Kidney (tissue), 14 donors: ENCODE measurements around the gene NRXN2. TPM values are rescaled to one million over a fixed set of nuclear protein-coding genes. Genes with fewer than 3 reads are reported as not detected.

Experiments
- DNase-seq, 5 donors: peaks; one replicate each; pipeline ENCODE4 v3.0.0-alpha.2; 2013 to 2020
- FAIRE-seq: peaks from 2 replicates; lab custom pipeline; 2012; peaks lifted over from hg19 to GRCh38; lab: Jason Lieb, UNC
- H3K27ac ChIP-seq, 2 donors: one replicate each; pipeline ENCODE4 v1.7.0; 2013; ENCODE audit warnings: low read depth in 2 of 2, low read length in 2 of 2, inconsistent platforms in 1 of 2
- H3K27me3 ChIP-seq: one replicate; pipeline ENCODE4 v1.7.1; 2013; ENCODE audit warnings: low read length, inconsistent platforms; ENCODE audit not compliant: control insufficient read depth, insufficient read depth
- H3K36me3 ChIP-seq, 3 donors: one replicate each; pipeline versions ENCODE4 v1.7.0 to v1.7.1; 2013; ENCODE audit warnings: low read length in 3 of 3, control low read depth in 1 of 3, inconsistent platforms in 1 of 3; ENCODE audit not compliant: insufficient read depth in 3 of 3, control insufficient read depth in 2 of 3
- H3K4me1 ChIP-seq, 3 donors: one replicate each; pipeline versions ENCODE4 v1.7.0 to v1.7.1; 2013; ENCODE audit warnings: low read length in 3 of 3, inconsistent platforms in 1 of 3, low read depth in 1 of 3; ENCODE audit not compliant: control insufficient read depth in 2 of 3, insufficient read depth in 2 of 3
- H3K4me3 ChIP-seq, 3 donors: one replicate each; pipeline versions ENCODE4 v1.7.0 to v1.8.1; 2013; ENCODE audit warnings: low read length in 3 of 3, control low read depth in 1 of 3, inconsistent platforms in 1 of 3
- H3K9ac ChIP-seq, 3 donors: one replicate each; pipeline versions ENCODE4 v1.7.0 to v1.7.1; 2013; ENCODE audit warnings: low read length in 3 of 3, control low read depth in 1 of 3, inconsistent platforms in 1 of 3
- H3K9me3 ChIP-seq, 3 donors: one replicate each; pipeline versions ENCODE4 v1.7.0 to v1.7.1; 2013; ENCODE audit warnings: low read length in 3 of 3, control low read depth in 1 of 3, inconsistent platforms in 1 of 3; ENCODE audit not compliant: control insufficient read depth in 2 of 3, insufficient read depth in 1 of 3
- intact Hi-C: fragments of 100-400 bp; cut with DNase I; formaldehyde crosslinking; loops from one replicate; pipeline ENCODE4 v1.11.1; 2022
- polyA plus RNA-seq: library from polyadenylated mRNA; stranded (reverse); fragments of 350-450 nt; fragmentation: Illumina TruSeq; extraction: RNeasy Lipid Tissue Mini Kit (QIAGEN cat#74804); gene quantifications from one replicate; pipeline ENCODE4 v1.2.3, GENCODE V29; 2014; ENCODE audit warnings: low read depth, low replicate concordance; ENCODE audit not compliant: insufficient read depth
- total RNA-seq: library from RNA; stranded (reverse); fragmentation: NEBNext Ultra II Directional; extraction: Animal tissue kit (Norgen Biotek cat#: 25700); gene quantifications from one replicate; pipeline ENCODE4 v1.2.1, GENCODE V29; 2021
- TF ChIP-seq, protein P1 (sequence below): IDR thresholded peaks from 3 replicates; pipeline ENCODE4 v1.5.1; 2012; ENCODE audit warnings: mild to moderate bottlenecking, moderate library complexity, borderline replicate concordance; ENCODE audit not compliant: insufficient read depth; ENCODE audit errors: extremely low read depth
- donor health status: control.
- donor health status: control.
- donor health status: control.
- donor health status: control.
- donor health status: control.
- donor health status: DM: yes; HTN: yes; CAD: no.
- donor health status: Normal renal cell carcinoma (clear cell type).

Gene NRXN2
- total and polyA plus RNA-seq, 2 donors from 2014 or later, result 13.3 to 22.0 TPM

DNA sequence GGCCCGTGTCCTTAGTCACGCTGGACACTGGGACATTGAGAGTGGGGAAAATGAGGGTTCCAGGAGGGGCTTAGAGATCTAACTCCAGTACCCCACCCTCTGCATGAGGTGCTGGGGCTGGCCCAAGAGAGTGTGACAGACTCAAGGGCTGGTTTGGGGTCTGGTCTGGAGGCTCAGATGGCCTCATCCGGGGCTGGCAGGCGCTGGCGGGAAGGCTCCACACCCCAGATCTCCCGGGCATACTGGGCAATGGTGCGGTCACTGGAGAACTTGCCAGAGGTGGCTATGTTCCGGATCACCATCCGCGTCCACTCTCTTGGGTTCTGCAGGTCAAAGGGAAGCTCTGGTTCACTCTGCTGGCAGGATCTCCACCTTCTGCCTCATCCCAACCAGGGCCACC is 23.5 kb upstream of the NRXN2 start:
- DNase-seq, result peak in 2 of 5 donors; percentile 50 to 76
- TF ChIP-seq, protein P1, sequence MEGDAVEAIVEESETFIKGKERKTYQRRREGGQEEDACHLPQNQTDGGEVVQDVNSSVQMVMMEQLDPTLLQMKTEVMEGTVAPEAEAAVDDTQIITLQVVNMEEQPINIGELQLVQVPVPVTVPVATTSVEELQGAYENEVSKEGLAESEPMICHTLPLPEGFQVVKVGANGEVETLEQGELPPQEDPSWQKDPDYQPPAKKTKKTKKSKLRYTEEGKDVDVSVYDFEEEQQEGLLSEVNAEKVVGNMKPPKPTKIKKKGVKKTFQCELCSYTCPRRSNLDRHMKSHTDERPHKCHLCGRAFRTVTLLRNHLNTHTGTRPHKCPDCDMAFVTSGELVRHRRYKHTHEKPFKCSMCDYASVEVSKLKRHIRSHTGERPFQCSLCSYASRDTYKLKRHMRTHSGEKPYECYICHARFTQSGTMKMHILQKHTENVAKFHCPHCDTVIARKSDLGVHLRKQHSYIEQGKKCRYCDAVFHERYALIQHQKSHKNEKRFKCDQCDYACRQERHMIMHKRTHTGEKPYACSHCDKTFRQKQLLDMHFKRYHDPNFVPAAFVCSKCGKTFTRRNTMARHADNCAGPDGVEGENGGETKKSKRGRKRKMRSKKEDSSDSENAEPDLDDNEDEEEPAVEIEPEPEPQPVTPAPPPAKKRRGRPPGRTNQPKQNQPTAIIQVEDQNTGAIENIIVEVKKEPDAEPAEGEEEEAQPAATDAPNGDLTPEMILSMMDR, result no peak
- H3K4me1 ChIP-seq, result peaks cover 0 to 10% (median 3%) of the 10 kb centered on the region in 3 donors

DNA sequence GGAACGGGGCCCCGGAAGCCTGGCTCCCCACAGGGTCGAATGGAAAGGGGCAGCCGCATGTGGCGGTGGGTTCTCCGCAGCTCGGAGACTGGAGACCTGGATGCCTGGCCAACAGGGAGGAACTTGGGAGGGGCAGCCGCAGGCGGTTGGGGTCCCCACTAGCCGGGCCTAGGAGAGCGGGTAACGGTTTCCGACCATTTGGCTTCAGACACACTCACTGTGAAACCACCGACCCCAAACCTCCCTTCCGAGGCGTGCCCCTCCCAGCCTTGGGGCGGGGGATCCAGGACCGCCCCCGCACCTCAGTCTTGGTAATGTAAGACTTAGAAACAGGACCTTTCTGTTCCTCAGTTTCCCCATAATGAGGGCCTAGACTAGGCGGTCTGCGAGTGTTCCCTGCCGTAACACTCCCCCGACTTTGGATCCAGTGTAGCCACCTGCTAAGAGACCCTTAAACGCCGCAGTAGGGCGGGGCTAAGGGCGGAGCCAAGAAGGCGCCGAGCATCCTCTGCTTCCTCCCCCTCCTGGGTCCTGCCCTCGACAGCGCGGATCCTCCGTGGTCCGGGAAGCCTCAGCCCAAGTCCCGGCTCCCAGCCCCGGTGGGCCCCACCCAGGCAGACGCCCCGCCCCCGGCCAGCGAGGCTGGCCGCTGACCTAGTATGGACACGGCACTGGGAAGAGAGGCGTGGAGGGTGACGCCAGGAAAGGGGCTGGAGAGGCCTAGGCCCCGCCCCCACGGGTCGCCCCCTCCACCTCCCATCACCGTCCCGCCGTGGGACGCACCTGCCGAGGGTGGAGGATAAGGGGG is 22.7 kb upstream of the NRXN2 start:
- Histone ChIP-seq H3K4me3 (peak overlapping the region; percentile 28 to 49 (median 33)), H3K4me1 (peaks cover 0 to 10% (median 3%) of the 10 kb centered on the region in 3 donors), H3K9ac (peak overlapping the region in 1 of 3 donors; percentile 40), H3K27me3 (peaks cover 6% of the 10 kb centered on the region), H3K27ac (peak overlapping the region; percentile 85 to 92), H3K36me3 (no peaks in the 10 kb centered on the region), H3K9me3 (no peaks in the 10 kb centered on the region)
- DNase-seq (peak; percentile 67 to 98 (median 81)), FAIRE-seq (no peak)
- intact Hi-C loops, result no loop called here
- TF ChIP-seq, protein P1, result no peak

More for the DNA sequence above, 23.5 kb upstream of the NRXN2 start:
- H3K27me3 ChIP-seq, result peaks cover 6% of the 10 kb centered on the region
- FAIRE-seq, result no peak
- H3K9ac ChIP-seq, result no peak overlapping the region
- intact Hi-C loops, result no loop called here
- H3K36me3 ChIP-seq, result no peaks in the 10 kb centered on the region
- no peak overlapping the region for H3K4me3 ChIP-seq
- peak overlapping the region; percentile 49 to 92 for H3K27ac ChIP-seq
- H3K9me3 ChIP-seq, result no peaks in the 10 kb centered on the region

DNA sequence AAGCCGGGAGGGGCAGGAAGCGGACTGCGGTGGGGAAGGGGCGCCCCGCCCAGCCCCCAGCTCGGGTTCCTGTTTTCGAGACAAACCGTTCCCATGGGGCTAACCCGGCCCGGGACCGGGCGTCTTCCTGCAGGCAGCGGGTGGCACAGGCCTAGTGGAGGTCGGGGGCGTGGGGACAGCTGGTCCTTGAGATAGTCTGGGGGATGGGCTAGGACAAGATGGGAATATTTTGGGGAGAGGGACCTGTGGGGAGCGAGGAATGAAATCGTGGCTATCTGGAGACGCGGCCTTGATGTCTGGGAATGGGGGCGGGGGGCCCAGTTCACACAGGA is 22.2 kb upstream of the NRXN2 start:
- intact Hi-C loops, result no loop called here
- TF ChIP-seq, protein P1, result no peak
- Histone ChIP-seq H3K9me3 (no peaks in the 10 kb centered on the region), H3K4me1 (peaks cover 0 to 10% (median 3%) of the 10 kb centered on the region in 3 donors), H3K27ac (peak overlapping the region; percentile 85 to 92), H3K4me3 (peak overlapping the region in 1 of 3 donors; percentile 49), H3K9ac (peak overlapping the region in 1 of 3 donors; percentile 40), H3K27me3 (peaks cover 6% of the 10 kb centered on the region), H3K36me3 (no peaks in the 10 kb centered on the region)
- DNase-seq, result peak; percentile 50 to 97 (median 68)
- FAIRE-seq, result no peak
